Uterus (tissue), 2 donors: ENCODE data around the gene LPP.

ENCODE experiments used
- POLR2A ChIP-seq, 2 donors: fragments of 450-650 bp; IDR thresholded peaks; one replicate each; pipeline ENCODE4 v1.6.1; 2016; ENCODE audit warnings: antibody characterized with exemption in 2 of 2, mild to moderate bottlenecking in 1 of 2, moderate library complexity in 1 of 2
- TF ChIP-seq, protein P1 (sequence below), 4 experiments: fragments of 200-600 bp in 2 of 4; fragments of 450-650 bp in 2 of 4; sonication (generic) in 2 of 4; IDR thresholded peaks; one replicate each; pipeline ENCODE4 v1.5.1; 2016 to 2019; ENCODE audit warnings: antibody characterized with exemption in 4 of 4, mild to moderate bottlenecking in 2 of 4, moderate library complexity in 1 of 4

DNA sequence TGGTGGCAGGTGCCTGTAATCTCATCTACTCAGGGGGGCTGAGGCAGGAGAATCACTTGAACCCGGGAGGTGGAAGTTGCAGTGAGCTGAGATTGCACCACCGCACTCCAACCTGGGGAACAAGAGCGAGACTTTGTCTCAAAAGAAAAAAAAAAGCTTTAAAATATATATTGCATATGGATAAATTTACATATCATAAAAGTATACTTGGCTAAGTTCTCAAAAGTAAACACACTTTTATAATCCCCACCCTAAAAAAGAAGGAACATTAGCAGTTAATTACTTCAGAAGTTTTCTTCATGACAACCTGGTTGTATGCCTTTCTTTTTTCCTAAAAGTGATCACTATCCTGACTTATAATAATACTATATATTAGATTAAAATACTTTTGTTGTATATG, 648.7 kb downstream of the LPP start:
- TF ChIP-seq POLR2A (IDR thresholded peaks at IDR 0.05) = no peak
- TF ChIP-seq, protein P1, sequence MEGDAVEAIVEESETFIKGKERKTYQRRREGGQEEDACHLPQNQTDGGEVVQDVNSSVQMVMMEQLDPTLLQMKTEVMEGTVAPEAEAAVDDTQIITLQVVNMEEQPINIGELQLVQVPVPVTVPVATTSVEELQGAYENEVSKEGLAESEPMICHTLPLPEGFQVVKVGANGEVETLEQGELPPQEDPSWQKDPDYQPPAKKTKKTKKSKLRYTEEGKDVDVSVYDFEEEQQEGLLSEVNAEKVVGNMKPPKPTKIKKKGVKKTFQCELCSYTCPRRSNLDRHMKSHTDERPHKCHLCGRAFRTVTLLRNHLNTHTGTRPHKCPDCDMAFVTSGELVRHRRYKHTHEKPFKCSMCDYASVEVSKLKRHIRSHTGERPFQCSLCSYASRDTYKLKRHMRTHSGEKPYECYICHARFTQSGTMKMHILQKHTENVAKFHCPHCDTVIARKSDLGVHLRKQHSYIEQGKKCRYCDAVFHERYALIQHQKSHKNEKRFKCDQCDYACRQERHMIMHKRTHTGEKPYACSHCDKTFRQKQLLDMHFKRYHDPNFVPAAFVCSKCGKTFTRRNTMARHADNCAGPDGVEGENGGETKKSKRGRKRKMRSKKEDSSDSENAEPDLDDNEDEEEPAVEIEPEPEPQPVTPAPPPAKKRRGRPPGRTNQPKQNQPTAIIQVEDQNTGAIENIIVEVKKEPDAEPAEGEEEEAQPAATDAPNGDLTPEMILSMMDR (IDR thresholded peaks at IDR 0.05) = no peak
